ENCODE results near the gene ARID3B.

ARID3B gene

DNA sequence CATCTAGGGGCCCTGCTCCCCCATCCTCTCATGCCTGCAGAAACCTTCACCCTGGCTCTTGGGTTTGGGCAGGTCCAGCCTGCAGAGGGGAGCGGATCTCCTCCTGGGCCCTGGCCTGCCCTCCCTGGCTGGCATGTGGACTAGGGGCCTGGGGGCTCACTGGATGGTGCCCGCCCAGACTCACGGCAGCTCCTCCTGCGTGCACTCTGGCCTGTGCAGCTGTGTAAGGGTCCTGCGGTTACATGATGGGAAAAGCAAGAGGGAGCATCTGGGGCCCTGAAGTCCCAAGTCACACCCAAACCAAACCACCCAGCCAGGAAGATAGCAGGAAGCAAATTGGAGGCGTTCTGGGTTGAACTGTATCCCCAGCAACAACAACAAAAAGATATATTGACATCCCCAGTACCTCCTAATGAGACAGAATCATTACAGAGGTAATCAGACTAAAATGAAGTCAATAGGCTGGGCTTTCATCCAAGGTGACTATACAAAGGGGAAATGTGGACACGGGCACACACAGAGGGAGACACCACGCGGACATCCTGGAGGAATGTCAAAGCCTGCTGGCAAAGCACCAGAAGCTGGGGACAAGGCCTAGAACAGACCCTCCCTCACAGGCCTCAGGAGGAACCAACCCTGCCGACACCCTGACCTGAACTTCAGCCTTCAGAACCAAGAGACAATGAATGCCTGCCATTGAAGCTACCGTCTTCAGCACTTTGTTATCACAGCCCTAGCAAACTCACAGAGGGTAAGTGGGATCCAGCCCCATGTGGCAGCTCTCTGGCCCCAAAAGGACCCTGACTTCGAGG, 64.2 kb downstream of the ARID3B start:
- DNase-seq (ENCODE audit: low spot score), result no peak

DNA sequence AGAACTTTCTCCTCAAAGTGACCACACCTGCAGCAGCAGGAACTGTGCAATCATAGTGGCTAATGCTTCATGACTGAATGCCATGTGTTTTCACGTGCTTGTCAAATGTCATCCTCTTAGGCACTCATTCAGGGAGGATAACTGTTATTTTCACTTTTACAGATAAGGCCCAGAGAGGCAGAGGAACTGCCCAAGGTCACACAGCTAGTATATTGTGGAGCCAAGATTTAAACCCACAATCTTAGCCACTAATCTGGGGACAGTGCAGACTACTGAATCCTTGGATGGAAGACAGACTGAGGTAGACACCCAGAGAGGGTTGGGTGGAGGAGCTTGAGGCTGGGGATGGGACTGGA, 64.8 kb downstream of the ARID3B start:
- DNase-seq (ENCODE audit: low spot score), result no peak

DNA sequence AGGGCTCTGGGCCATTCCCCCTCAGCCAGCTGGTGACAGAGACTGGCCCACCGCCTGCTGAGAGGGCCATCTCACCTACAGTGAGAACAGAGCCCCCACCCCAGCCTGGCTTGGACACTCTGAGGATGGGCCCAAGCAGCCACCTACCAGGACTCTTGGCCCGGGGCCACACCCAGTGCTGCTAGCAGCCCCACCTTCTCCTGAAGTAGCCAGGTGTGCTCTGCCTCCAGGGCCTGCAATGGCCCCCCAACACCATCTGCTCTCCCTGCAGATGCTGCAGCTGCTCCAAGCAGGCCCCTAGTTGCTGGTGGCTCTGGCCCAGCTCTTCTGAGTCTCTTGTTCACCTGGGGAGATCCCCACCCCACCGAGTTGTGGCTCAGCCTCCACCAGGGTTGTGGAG, 67.8 kb downstream of the ARID3B start:
- no peak for DNase-seq (ENCODE audit: low spot score)

DNA sequence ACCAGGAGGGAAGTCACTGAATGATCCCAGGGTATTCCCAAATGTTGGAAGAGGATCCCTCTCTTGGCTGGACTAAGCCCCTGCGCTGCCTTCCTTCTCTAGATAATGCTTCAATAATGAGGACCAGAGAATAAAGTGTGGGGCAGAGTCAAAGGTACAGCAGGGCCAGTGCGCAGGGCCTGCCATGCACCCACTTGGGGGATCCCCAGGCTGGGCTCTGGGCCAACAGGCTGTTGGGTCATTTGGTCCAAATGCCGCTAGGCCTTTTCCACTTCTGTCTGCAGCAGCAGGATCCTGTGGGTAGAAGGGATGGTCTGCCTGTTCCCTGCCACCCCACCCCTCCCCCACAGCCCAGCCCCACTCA, 68.9 kb downstream of the ARID3B start:
- DNase-seq (ENCODE audit: low spot score), result no peak

DNA sequence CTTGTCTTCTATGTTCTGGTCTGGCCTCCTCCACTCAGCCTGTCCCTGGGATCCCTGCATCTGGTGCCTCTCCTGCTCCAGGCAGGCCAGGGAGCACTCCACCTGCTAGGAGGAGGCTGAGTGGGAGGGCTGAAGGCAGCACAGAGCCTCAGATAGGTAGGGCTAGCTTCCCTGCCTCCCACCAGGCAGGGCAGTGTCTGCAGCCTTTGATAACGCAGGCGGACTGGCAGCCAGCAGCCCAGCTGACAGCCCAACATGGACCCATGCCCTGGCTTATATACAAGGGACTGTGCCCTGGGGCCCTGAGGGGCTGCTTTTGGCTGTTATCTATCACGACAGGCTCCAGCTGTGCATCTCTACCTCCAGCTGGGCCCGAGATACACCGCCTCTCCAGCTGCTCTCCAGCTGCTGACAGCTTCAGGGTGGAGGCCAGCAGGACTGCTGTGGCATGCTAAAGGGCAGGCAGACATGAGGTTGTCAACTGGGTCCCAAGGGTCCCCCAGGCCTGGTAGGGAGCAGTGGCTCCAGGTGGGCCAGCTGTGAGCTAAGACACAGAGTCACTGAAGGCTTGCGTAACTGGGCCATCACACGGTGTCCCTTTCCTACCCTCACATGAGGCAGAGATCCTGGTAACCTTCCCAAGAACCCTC, 69.4 kb downstream of the ARID3B start:
- DNase-seq (ENCODE audit: low spot score), result no peak

DNA sequence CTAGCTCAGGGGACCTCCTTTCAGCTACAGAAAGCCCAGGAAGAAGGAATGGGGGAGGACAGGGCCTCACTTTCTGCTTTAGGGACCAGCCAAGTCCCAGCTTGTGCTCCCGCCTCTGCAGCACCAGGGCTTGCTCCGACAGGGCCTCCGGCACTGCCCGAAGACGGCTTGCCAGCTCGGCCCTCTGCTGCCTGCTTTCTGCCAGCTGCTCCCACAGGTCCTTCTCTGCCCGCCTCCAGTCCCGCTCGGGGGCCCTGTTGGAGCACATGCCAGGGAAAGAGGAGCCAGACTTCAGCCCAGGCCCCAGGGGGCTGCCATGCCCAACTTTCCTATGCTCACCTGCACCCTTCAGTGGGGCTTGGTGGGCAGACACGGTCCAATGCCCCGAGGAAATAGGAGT, 70.3 kb downstream of the ARID3B start:
- no peak for DNase-seq (ENCODE audit: low spot score)

DNA sequence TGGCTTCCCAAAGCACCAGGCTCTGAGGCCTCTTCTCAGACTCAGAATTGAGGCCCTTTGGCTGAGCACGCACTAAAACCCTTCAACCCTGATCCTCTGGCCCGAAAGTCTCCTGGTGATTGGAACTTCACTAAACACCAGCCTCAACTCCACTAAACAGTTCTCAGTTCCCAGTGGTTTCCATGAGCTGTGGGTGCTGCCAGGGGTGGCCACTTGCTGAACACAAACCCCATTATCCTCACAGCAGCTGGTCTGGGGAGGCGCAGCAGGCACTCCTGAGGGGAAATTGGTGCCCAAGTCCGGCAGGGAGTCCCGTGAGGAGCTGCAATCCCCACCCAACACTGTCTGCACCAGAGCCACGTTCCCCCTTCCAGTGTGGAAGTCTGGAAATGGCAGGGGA, 70.8 kb downstream of the ARID3B start:
- no peak for DNase-seq (ENCODE audit: low spot score)

DNA sequence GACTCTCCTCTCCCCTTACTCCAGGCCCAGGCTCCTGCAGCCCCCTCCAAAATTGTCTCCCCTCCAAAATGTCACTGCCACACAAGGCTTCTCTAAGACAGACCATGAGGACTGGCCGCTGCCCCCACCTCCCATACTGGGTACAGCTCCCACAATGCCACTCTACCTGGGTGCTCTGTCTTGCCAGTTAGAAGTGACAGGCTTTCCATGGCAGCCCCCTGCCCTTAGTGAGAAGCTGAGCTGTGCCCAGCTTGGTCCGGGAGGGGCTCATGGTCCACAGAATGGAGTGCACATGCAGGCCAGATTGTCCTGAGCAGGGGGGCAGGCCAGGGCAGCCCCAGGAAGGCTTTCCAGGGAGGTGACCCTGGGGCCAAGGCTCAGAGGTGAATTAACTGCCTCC, 71.7 kb downstream of the ARID3B start:
- DNase-seq (ENCODE audit: low spot score), result no peak

DNA sequence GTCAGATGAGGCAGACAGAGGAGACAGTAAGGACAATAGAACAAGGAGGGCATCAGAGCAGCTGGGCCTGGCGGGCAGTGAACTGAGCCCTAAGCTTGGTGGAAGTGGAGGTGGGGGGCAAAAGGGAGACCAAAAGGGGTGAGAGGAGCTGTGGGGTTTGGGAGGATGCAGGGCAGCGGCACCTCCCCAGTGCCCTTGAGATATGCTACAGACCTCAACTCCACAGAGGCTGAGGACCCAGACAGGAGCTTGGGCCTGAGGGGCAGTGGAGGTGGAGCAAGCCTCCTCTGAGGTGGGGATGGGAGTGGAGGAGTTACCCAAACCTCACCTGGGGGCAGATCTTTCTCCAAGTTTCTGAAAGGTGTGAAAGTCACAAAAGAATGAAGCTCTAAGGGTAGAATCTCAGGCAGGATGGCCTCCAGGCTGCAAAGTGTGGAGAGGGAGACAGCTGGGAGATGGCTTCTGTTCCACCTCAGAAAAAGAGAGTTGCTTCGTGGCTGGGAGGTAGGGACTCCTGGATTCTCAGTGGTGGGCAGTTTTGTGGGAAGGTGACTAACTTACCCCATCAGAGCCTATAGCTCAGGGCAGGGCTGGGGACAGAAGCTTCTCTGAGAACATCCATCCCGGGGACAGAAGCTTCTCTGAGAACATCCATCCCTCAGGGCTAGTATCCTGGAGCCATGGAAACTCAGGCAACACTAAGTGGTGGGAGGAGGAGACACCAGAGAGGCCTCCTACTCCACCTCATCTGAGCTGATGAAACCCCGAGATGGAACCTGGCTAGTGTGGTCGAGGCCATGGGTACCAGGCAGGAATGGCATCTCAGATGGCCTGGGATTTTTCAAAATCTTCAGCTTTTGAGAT, 72.3 kb downstream of the ARID3B start:
- DNase-seq (ENCODE audit: low spot score), result no peak

DNA sequence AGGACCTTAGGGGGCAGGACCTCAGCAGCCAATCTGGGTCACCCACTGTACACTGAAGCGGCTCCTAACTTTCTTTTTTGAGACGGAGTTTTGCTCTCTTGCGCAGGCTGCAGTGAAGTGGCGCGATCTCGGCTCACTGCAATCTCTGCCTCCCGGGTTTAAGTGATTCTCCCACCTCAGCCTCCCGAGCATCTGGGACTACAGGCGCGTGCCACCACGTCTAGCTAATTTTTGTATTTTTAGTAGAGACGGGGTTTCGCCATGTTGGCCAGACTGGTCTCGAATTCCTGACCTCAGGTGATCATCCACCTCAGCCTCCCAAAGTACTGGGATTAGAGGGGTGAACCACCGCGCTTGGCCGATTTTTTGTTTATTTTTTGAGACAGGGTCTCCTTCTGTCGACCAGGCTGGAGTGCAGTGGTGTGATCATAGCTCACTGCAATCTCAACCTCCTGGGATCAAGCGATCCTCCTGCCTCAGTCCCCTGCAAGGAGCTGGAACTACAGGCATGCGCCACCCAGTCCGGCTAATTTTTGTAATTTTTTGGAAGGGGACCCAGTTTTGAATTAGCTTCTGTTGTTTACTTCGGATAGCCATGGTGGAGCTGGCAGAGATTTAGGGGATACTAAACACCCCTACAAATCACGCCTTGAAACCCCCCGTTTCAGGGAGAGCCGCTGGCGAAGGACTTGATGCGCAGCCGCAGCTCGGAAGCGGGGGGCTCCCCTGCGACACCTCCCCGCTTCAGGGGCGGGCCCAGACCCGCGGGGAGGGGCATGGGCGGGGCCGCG, 73.1 kb downstream of the ARID3B start:
- no peak for DNase-seq (ENCODE audit: low spot score)

DNA sequence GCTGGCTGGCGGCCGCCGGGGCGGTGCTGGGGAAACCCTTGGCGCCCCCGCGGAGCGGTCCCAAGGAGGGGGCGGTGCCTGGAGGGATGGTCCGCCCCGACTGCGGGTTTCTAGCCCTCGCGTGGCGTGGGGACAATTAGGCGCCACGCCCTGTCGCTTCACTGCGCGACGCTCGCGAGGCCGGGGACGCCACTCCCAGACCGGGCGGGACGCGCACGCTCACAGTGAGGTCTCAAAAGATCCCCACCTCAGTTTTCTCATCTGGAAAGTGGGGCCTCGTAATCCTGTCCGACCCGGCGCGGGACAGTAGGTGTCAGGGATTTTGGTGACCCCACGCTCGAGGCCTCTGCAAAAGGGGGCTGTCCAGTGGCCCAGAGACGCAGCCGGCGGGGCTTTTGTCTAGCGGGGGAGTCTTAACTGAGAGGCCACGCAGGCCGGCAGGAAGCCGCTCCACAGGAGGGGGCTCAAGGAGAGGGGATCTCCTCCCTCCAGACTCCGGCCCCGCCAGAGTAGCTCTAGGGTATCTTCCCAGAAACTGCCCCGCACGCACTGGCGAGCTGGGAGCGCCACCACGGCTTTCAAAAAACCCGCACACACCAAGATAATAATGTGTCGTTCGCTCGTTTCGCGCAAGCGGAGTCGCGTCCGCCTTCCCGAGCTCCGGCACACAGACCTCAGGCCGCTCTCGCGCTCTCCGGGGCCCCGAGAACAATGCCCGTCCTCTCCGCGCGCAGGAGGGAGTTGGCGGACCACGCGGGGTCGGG, 73.9 kb downstream of the ARID3B start:
- peak; percentile 93 for DNase-seq (ENCODE audit: low spot score)

DNA sequence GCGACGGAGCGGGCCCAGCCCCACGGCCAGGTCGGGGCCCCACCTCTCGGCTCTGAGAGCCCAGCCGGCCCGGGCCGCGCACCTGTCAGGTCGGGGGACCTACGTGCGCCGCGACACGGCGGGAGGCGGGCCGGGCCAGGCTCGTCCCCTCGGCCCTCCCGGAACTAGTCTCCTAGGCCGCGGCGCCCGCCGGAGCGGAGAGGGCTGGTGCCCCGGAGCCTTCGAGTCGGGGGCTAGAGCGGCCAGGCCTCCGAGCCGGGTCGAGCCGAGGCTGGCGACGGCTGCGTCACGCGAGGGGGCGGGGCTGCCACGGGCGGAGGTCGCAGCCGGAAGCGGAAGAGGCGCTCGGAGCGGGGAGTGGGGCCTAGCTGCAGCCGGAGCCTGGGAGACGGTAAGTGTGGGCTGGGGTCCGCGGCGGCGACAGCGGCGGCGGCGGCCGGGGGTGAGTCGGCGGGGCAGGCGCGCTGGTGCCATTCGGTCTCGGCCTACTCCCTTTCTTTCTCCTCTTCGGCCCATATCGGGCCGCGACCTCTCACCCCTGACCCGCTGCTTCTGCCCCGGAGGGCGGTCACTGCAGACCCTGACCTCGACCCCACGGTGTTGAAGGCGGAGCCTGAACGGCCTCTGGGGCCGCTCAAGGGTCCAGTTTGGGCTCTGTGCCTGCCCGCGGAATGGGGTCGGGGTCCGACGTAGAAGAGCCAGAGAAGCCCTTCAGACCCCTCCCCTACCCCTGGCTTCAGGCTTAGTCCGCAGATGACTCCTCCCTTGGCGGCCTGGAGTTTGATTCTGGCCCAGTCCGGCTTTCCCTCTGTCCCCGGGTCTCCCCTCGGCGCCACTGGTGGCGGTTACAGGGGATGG, 74.7 kb downstream of the ARID3B start, which contains the start of gene CLK3:
CLK3 (plus strand) TSS at position 329 of the 858 bp plus-strand sequence. CDS start 3,361 bp downstream, outside the sequence.
- peak; percentile 95 for DNase-seq (ENCODE audit: low spot score)

DNA sequence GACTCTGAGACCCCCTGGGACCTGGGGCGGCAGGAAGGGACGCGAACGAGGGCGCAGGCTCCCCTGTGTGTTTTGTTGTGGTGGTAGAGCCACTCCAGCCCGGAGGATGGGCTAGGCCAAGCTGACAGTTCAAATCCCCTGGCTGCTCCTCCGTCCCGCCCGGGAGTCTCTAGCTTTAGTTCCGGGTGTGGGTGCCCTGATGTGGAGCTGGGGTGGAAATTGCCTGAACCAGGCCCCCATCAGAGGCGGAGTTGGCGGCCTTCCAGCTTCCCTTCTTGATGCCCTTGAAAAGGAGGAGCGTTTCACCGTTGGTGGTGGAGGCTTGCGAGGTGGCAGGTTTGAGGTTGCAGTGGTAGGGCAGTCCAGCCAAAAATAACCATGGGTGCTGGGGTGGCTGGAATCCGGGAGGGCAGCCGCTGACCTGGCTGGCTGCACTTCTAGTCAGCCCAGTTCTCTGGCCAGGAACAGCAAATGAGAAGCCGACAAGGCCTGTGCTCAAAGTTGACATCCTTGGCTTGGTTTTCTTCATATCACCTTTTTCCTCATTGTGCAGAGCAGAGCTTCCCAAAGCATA, 75.4 kb downstream of the ARID3B start:
- peak; percentile 50 for DNase-seq (ENCODE audit: low spot score)

DNA sequence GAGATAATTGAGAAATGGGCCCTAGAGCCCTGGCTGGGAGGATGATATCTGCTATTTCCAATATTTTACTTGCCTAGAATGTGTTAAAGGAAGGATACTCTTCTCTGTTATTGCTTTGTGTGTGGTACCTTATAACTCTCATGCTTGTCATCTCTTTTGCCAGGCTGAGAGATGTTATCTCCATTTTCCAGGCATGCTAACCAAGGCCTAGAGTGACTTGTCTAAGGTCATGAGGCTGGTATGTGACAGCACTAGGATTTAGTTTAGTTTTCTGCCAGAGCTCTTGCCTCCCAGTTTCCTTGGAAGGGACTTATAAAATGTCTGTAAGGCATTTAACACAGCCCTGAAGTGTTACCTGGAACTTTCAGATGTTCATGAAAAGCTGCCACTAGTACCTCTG, 76.0 kb downstream of the ARID3B start:
- no peak for DNase-seq (ENCODE audit: low spot score)

DNA sequence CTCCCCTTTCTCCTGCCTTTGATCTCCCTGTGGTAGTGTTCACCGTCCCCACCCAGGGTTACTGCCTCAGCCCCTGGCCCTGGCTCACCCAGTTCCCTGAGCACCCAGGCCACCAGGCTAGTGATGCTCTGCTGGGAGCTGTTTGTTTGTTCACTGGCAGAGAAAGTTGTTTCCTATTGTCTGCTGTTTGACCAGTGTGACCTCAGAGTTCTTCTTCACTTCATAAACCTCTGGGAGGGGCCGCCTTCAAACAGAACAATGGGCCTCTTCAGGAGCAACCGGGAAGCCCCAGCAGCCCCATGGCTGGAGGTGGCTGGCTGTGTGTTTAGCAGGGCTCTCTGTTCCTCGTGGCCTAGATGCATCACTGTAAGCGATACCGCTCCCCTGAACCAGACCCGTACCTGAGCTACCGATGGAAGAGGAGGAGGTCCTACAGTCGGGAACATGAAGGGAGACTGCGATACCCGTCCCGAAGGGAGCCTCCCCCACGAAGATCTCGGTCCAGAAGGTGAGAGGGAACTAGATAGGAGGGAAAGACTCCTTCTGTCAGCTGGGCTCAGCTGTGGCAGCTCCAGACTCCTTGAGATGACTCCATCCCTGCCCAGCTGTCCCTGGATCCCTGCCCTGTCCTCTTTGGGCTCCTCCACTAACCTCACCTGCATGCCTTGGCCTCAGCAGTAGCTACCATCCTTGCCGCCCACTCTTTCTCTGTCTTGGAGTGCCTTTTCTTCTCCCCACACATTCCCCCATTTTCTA, 78.0 kb downstream of the ARID3B start:
- no peak for DNase-seq (ENCODE audit: low spot score)

DNA sequence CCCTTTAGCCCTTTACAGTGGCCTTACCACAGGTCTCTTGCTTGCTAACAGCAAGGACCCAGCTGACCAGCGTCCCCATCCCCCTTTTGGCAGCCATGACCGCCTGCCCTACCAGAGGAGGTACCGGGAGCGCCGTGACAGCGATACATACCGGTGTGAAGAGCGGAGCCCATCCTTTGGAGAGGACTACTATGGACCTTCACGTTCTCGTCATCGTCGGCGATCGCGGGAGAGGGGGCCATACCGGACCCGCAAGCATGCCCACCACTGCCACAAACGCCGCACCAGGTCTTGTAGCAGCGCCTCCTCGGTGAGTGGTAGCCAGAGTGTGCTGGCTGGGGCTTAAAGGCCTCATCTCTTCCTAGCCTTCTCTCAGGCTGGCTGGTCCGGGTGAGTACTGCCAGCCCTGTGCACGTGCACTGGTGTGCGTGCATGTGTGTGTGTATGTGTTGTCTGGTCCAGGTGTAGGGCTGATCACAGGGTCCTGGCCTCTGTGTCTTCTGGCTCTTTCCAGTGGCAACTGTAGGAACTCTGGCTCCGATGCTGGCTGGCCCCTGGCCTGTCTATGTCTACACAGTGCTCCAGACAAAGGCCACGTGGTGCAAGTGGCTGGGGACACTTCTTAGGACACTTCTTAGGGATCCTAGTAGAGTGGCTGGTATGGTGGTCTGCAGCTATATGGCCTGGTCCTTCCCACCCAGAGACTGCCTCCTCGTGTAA, 79.1 kb downstream of the ARID3B start:
- DNase-seq (ENCODE audit: low spot score), result no peak

DNA sequence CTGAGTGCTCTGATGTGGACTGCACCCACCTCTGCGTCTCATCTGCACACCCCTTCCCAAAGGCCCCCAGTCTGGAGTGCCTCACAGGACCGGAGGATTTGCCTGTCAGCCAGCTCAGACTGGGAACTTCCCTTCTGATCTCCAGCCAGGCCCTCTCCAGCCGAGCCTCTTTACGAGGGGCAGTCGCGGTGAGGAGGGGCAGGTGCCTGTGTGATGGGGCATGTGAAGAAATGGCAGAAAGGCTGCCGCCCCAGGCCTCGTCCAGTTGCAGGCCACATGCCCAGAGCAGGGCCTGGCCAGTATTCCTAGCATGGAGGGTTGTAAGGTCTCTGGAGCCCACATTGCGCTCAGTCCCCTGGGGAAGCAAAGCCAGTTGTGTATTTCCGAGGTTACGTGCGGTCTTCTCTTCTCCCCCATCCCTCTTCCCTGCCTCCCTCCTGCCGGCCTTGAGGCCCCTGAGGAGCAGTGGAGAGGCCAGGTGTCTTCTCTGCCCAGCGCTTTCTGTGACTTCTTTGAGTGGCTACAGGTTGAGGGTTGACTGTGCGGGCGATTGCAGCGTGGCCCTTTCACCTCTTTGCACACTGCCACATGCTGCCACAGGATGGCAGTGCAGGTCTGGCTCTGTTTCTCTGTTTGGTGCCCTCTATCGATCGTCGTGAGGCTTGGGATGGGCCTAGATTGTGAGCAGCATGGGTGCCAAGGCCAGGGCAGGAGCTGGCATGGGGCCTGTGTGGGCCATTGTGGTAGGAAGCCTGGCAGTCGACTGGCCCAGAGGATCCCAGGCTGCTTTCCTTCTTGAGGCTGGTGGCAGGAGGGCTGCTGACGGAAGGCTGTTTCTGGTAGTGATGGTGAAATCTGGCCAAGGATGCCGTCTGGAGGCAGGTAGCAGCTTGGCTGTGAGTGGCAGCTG, 79.9 kb downstream of the ARID3B start:
- peak; percentile 78 for DNase-seq (ENCODE audit: low spot score)
